GM12878 (cell line): ENCODE data around the gene MOG. TPM values are rescaled to one million over a fixed set of nuclear protein-coding genes. Genes with fewer than 3 reads are reported as not detected.

Experiments
- ATAC-seq: fragments of 200-7000 bp; cut with Tn5 transposase; 3 replicates; pipeline ENCODE4 v1.9.1; 2020; ENCODE audit warnings: mild to moderate bottlenecking, moderate library complexity
- BruUV-seq: library from RNA; stranded (reverse); fragments of 400-500 nt; replicated peaks from 2 replicates; lab custom pipeline; 2021; lab: Mats Ljungman, UMichigan
- CTCF ChIA-PET: fragments of 300-600 bp; sonication (Branson Sonifier 250); formaldehyde crosslinking; extraction: SDS; loops from one replicate; lab custom pipeline; 2021; ENCODE audit warnings: inconsistent platforms; lab: Yijun Ruan, JAX
- POLR2A ChIA-PET: fragments of 350-600 bp; formaldehyde crosslinking; extraction: SDS; loops from one replicate; lab custom pipeline; 2021; ENCODE audit warnings: inconsistent platforms; lab: Charles Lee
- RAD21 ChIA-PET: fragments of 300-600 bp; sonication (Branson Sonifier 250); formaldehyde crosslinking; loops from one replicate; lab custom pipeline; 2023; ENCODE audit warnings: antibody characterized with exemption; ENCODE audit not compliant: unreplicated experiment; lab: Charles Lee
- SMC1A ChIA-PET: fragments of 300-600 bp; sonication (Branson Sonifier 250); formaldehyde crosslinking; loops from one replicate; lab custom pipeline; 2023; ENCODE audit not compliant: unreplicated experiment, uncharacterized antibody; lab: Charles Lee
- DNase-seq: peaks from one replicate; pipeline ENCODE4 v3.0.0-alpha.2; 2011; ENCODE audit warnings: low read depth, low spot score
- FAIRE-seq: peaks from 3 replicates; lab custom pipeline; 2011; peaks lifted over from hg19 to GRCh38; lab: Jason Lieb, UNC
- H2AFZ ChIP-seq: 2 replicates; pipeline ENCODE4 v1.6.0; 2011; ENCODE audit warnings: low read depth, low read length, control low read depth; ENCODE audit not compliant: control insufficient read depth
- H3K27ac ChIP-seq: 2 replicates; pipeline ENCODE4 v1.5.1; 2011; ENCODE audit warnings: control low read depth; ENCODE audit not compliant: control insufficient read depth, insufficient read depth
- H3K27me3 ChIP-seq, 2 experiments: replicated peaks in 1 of 2; 2 replicates each; pipeline versions ENCODE4 v1.6.0 to v1.6.1; 2011; ENCODE audit warnings: low read length in 1 of 2; ENCODE audit not compliant: control insufficient read depth in 2 of 2, insufficient read depth in 2 of 2
- H3K36me3 ChIP-seq, 2 experiments: 2 replicates each; pipeline ENCODE4 v1.5.1; 2011; ENCODE audit warnings: low read length in 1 of 2; ENCODE audit not compliant: control insufficient read depth in 2 of 2, insufficient read depth in 2 of 2
- H3K4me1 ChIP-seq: 2 replicates; pipeline ENCODE4 v1.6.1; 2011; ENCODE audit warnings: mild to moderate bottlenecking, low read length, moderate library complexity, mixed read lengths; ENCODE audit not compliant: control insufficient read depth, insufficient read depth
- H3K4me2 ChIP-seq: 2 replicates; pipeline ENCODE4 v1.6.0; 2011; ENCODE audit warnings: control low read depth; ENCODE audit not compliant: control insufficient read depth, insufficient read depth
- H3K4me3 ChIP-seq: fragments of 200-600 bp; sonication (generic); 2 replicates; pipeline ENCODE4 v1.5.1; 2016
- H3K79me2 ChIP-seq: 2 replicates; pipeline ENCODE4 v1.6.0; 2011; ENCODE audit warnings: low read length; ENCODE audit not compliant: control insufficient read depth, insufficient read depth
- H3K9ac ChIP-seq: 2 replicates; pipeline ENCODE4 v1.8.0; 2011; ENCODE audit warnings: low read length, control low read depth, mixed read lengths; ENCODE audit not compliant: control insufficient read depth, insufficient read depth
- H3K9me3 ChIP-seq: replicated peaks from 3 replicates; pipeline ENCODE4 v1.5.1; 2011; ENCODE audit warnings: mild to moderate bottlenecking, low read length; ENCODE audit not compliant: control insufficient read depth, insufficient read depth
- H4K20me1 ChIP-seq: 2 replicates; pipeline ENCODE4 v1.6.0; 2011; ENCODE audit not compliant: control insufficient read depth, insufficient read depth
- EED ChIP-seq: sonication (generic); IDR thresholded peaks from 2 replicates; pipeline ENCODE4 v1.6.1; 2016; ENCODE audit warnings: antibody characterized with exemption, low read depth
- ESRRA ChIP-seq: IDR thresholded peaks from 2 replicates; pipeline ENCODE4 v1.6.1; 2012; ENCODE audit warnings: mild to moderate bottlenecking, low read length, improper control_type of control experiment
- FOXK2 ChIP-seq: fragments of 450-650 bp; IDR thresholded peaks from 2 replicates; pipeline ENCODE4 v1.6.1; 2017; ENCODE audit warnings: mild to moderate bottlenecking, moderate library complexity
- HCFC1 ChIP-seq: fragments of 150-350 bp; IDR thresholded peaks from 2 replicates; pipeline ENCODE4 v1.6.1; 2014; ENCODE audit warnings: low read length
- KDM1A ChIP-seq: fragments of 200-600 bp; sonication (generic); IDR thresholded peaks from 2 replicates; pipeline ENCODE4 v1.6.1; 2016; ENCODE audit warnings: borderline replicate concordance
- MEF2A ChIP-seq: IDR thresholded peaks from 2 replicates; pipeline ENCODE4 v1.6.1; 2011; ENCODE audit warnings: low read depth, mild to moderate bottlenecking, low read length, moderate library complexity; ENCODE audit not compliant: insufficient read depth
- NFYB ChIP-seq: IDR thresholded peaks from 2 replicates; pipeline ENCODE4 v1.6.1; 2011; ENCODE audit warnings: low read depth, mild to moderate bottlenecking, low read length, improper control_type of control experiment, moderate library complexity; ENCODE audit not compliant: insufficient read depth
- NR2C2 ChIP-seq: IDR thresholded peaks from 2 replicates; pipeline ENCODE4 v1.6.1; 2011; ENCODE audit warnings: borderline replicate concordance, low read depth; ENCODE audit not compliant: control insufficient read depth, insufficient read length
- SP1 ChIP-seq: IDR thresholded peaks from one replicate; pipeline ENCODE4 v1.6.1; 2011; ENCODE audit warnings: low read depth, low read length
- TAF1 ChIP-seq: IDR thresholded peaks from 2 replicates; pipeline ENCODE4 v1.6.1; 2011; ENCODE audit warnings: mild to moderate bottlenecking, low read depth, low read length, borderline replicate concordance
- ZNF207 ChIP-seq: fragments of 450-650 bp; IDR thresholded peaks from 2 replicates; pipeline ENCODE4 v1.6.1; 2014; ENCODE audit warnings: antibody characterized with exemption, mild to moderate bottlenecking, borderline replicate concordance
- ZNF622 ChIP-seq: fragments of 450-650 bp; IDR thresholded peaks from 2 replicates; pipeline ENCODE4 v1.6.1; 2017; ENCODE audit warnings: mild to moderate bottlenecking, inconsistent platforms
- ZZZ3 ChIP-seq: IDR thresholded peaks from 2 replicates; pipeline ENCODE4 v1.6.1; 2011; ENCODE audit warnings: low read depth; ENCODE audit not compliant: control insufficient read depth, insufficient read length
- WGBS: methylation state at CpG from one replicate; pipeline ENCODE4 v1.1.6; 2016; ENCODE audit warnings: low lambda C conversion rate; ENCODE audit not compliant: insufficient replicate concordance, insufficient coverage; ENCODE audit errors: missing lambda C conversion rate; 5-methylcytosine and 5-hydroxymethylcytosine counted together
- in situ Hi-C: fragments of 300-500 bp; cut with MboI; formaldehyde crosslinking; loops from 9 replicates; pipeline ENCODE4 v1.14.3; 2018; ENCODE audit warnings: mixed read lengths
- intact Hi-C: fragments of 100-400 bp; cut with micrococcal nuclease; formaldehyde crosslinking; loops from one replicate; pipeline ENCODE4 v1.14.2; 2022; ENCODE audit not compliant: unreplicated experiment
- polyA plus RNA-seq, 11 experiments: library from polyadenylated mRNA; depleted of rRNA in 4 of 11; unstranded in 6 of 11; stranded (reverse) in 5 of 11; fragments of >200 nt; fragmentation: Nextera tagmentation in 4 of 11; fragmentation: Illumina TruSeq in 1 of 11; extraction: Ambion mirVana in 4 of 11; extraction: Trizol in 1 of 11; gene quantifications; 1 replicate in 1 of 11; 2 replicates in 10 of 11; pipeline versions ENCODE4 v1.2.1 to v1.2.3, GENCODE V29; 2011 to 2016; ENCODE audit warnings: inconsistent platforms in 2 of 11, missing spikeins in 2 of 11, low read depth in 1 of 11
- total RNA-seq, 4 experiments: library from RNA; depleted of rRNA in 3 of 4; stranded (reverse); fragments of >200 nt in 3 of 4; fragmentation: Illumina TruSeq in 1 of 4; extraction: Trizol in 1 of 4; gene quantifications; 2 replicates each; pipeline versions ENCODE4 v1.2.1 to v1.2.3, GENCODE V29; 2013 to 2021
- TF ChIP-seq, protein P1 (sequence below): IDR thresholded peaks from 2 replicates; pipeline ENCODE4 v1.6.1; 2012; ENCODE audit warnings: mild to moderate bottlenecking, low read depth, low read length
- TF ChIP-seq, protein P2 (sequence below): fragments of 450-650 bp; IDR thresholded peaks from 2 replicates; pipeline ENCODE4 v1.6.1; 2014; ENCODE audit warnings: mild to moderate bottlenecking
- TF ChIP-seq, protein P3 (sequence below): fragments of 450-650 bp; IDR thresholded peaks from 2 replicates; pipeline ENCODE4 v1.6.1; 2017; ENCODE audit warnings: low read depth, mild to moderate bottlenecking, moderate library complexity

The MOG gene
- total and polyA plus RNA-seq, 10 of the 15 experiments (the other 5 are each of a cell fraction or from before 2014, with no cell fraction given), result not detected

DNA sequence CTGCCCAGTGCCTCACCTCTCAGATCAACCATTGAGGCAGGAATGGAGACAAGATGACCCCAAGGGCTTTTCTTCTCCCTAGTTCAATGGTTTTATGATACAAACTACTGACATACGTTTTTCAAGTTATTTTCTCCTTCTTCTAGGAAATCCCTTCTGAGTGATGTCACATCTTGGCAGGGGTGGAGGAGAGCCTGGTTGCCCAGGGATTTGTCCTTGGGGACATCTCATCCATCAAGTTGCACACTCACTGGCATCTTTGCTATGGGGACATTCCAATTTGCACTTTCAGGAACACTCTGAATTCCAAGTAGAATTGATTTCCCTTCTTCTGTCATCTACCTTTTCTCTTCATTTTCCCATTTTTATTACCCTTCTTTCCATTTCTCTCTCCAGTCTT is 14.1 kb downstream of the MOG start:
- H3K4me2 ChIP-seq, result no peak overlapping the region
- BruUV-seq, result no TSS peak
- H2AFZ ChIP-seq, result no peak overlapping the region
- no peak overlapping the region for H3K4me3 ChIP-seq
- 0% methylated on average over 1 of the region's 1 CpG for WGBS
- intact Hi-C loops, result no loop called here
- ChIA-PET CTCF (interaction anchor here (1.8 kb wide), 1 partner anchor 17 kb away, joined by 7 read pairs; no protein-coding TSS in a partner anchor), RAD21 (no interaction called here), POLR2A (no interaction called here), SMC1A (no interaction called here)
- in situ Hi-C loops, result no loop called here
- FAIRE-seq, result no peak
- no peaks in the 10 kb centered on the region for H3K9me3 ChIP-seq
- TF ChIP-seq NR2C2, result no peak
- TF ChIP-seq HCFC1, result no peak
- TF ChIP-seq EED, result no peak
- no peak for TF ChIP-seq KDM1A
- TF ChIP-seq, protein P1, sequence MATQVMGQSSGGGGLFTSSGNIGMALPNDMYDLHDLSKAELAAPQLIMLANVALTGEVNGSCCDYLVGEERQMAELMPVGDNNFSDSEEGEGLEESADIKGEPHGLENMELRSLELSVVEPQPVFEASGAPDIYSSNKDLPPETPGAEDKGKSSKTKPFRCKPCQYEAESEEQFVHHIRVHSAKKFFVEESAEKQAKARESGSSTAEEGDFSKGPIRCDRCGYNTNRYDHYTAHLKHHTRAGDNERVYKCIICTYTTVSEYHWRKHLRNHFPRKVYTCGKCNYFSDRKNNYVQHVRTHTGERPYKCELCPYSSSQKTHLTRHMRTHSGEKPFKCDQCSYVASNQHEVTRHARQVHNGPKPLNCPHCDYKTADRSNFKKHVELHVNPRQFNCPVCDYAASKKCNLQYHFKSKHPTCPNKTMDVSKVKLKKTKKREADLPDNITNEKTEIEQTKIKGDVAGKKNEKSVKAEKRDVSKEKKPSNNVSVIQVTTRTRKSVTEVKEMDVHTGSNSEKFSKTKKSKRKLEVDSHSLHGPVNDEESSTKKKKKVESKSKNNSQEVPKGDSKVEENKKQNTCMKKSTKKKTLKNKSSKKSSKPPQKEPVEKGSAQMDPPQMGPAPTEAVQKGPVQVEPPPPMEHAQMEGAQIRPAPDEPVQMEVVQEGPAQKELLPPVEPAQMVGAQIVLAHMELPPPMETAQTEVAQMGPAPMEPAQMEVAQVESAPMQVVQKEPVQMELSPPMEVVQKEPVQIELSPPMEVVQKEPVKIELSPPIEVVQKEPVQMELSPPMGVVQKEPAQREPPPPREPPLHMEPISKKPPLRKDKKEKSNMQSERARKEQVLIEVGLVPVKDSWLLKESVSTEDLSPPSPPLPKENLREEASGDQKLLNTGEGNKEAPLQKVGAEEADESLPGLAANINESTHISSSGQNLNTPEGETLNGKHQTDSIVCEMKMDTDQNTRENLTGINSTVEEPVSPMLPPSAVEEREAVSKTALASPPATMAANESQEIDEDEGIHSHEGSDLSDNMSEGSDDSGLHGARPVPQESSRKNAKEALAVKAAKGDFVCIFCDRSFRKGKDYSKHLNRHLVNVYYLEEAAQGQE, result no peak
- TF ChIP-seq SP1, result no peak
- no peak for TF ChIP-seq ZNF207
- TF ChIP-seq MEF2A, result no peak
- TF ChIP-seq ZNF622, result no peak
- TF ChIP-seq NFYB, result no peak
- TF ChIP-seq ESRRA, result no peak
- no peak for TF ChIP-seq ZZZ3
- TF ChIP-seq, protein P2, sequence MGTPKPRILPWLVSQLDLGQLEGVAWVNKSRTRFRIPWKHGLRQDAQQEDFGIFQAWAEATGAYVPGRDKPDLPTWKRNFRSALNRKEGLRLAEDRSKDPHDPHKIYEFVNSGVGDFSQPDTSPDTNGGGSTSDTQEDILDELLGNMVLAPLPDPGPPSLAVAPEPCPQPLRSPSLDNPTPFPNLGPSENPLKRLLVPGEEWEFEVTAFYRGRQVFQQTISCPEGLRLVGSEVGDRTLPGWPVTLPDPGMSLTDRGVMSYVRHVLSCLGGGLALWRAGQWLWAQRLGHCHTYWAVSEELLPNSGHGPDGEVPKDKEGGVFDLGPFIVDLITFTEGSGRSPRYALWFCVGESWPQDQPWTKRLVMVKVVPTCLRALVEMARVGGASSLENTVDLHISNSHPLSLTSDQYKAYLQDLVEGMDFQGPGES, result no peak
- TF ChIP-seq, protein P3, sequence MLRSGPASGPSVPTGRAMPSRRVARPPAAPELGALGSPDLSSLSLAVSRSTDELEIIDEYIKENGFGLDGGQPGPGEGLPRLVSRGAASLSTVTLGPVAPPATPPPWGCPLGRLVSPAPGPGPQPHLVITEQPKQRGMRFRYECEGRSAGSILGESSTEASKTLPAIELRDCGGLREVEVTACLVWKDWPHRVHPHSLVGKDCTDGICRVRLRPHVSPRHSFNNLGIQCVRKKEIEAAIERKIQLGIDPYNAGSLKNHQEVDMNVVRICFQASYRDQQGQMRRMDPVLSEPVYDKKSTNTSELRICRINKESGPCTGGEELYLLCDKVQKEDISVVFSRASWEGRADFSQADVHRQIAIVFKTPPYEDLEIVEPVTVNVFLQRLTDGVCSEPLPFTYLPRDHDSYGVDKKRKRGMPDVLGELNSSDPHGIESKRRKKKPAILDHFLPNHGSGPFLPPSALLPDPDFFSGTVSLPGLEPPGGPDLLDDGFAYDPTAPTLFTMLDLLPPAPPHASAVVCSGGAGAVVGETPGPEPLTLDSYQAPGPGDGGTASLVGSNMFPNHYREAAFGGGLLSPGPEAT, result no peak
- no peak for TF ChIP-seq TAF1
- TF ChIP-seq FOXK2, result no peak
- DNase-seq, result no peak
- H3K79me2 ChIP-seq, result no peaks in the 10 kb centered on the region
- H3K4me1 ChIP-seq, result 0 out of 2 replicates have a peak, but pooled peaks cover 1% of the 10 kb centered on the region
- no peaks in the 10 kb centered on the region for H4K20me1 ChIP-seq
- H3K9ac ChIP-seq, result no peak overlapping the region
- no peak for ATAC-seq
- no peaks in the 10 kb centered on the region for H3K36me3 ChIP-seq
- no peak overlapping the region for H3K27ac ChIP-seq
- H3K27me3 ChIP-seq, result peaks cover 0 to 1% of the 10 kb centered on the region in 2 experiments; a peak in 1 of 4 replicates
